ENCODE measurements around the gene REV3L. TPM values are rescaled to one million over a fixed set of nuclear protein-coding genes. Genes with fewer than 3 reads are reported as not detected.

The REV3L gene
- total and polyA plus RNA-seq, 2 of the 13 experiments (the other 11 are each of a cell fraction or from before 2014, with no cell fraction given) = 12.8 to 31.3 TPM

- H3K4me2 ChIP-seq (ENCODE audit: low read depth, low read length) = no peak overlapping the region
- 91% methylated on average over 3 of the region's 3 CpGs for WGBS (ENCODE audit: low lambda C conversion rate)
- no peaks in the 10 kb centered on the region for H4K20me1 ChIP-seq (ENCODE audit: insufficient read depth, low read length)
- no peaks in the 10 kb centered on the region for H3K4me1 ChIP-seq (ENCODE audit: insufficient read depth, low read length)
- ChIA-PET CTCF (ENCODE audit: low intra/inter-chr PET ratio, low total read pairs) (no interaction called here), POLR2A (no interaction called here)
- peaks cover 4 to 38% of the 10 kb centered on the region in 2 experiments for H3K36me3 ChIP-seq (replicated peaks in 1 of 2; ENCODE audit: control insufficient read depth in 1 of 2, insufficient read depth in 2 of 2, low read length in 2 of 2)
- no peak overlapping the region for H2AFZ ChIP-seq (ENCODE audit: low read length)
- no peaks in the 10 kb centered on the region for H3K9me3 ChIP-seq (ENCODE audit: low read length)
- FAIRE-seq = no peak
- H3K27me3 ChIP-seq (ENCODE audit: control insufficient read depth in 1 of 2, insufficient read depth in 2 of 2, low read length in 2 of 2) = no peaks in the 10 kb centered on the region
- intact Hi-C loops (cut with micrococcal nuclease; ENCODE audit: unreplicated experiment) (no loop called here), in situ Hi-C loops (cut with HindIII; ENCODE audit: extremely low pct_ligation_motif_present, low pct_unique_long_range_greater_than_20kb) (no loop called here)
- no peaks in the 10 kb centered on the region for H3K79me2 ChIP-seq (ENCODE audit: insufficient read depth, low read length)
- H3K4me3 ChIP-seq (replicated peaks in 1 of 3; ENCODE audit: insufficient read depth in 1 of 3, low read depth in 2 of 3, low read length in 3 of 3) = no peak overlapping the region
- H3K27ac ChIP-seq (ENCODE audit: extremely low read length, insufficient read depth, low read length) = no peak overlapping the region
- ATAC-seq = no peak
- BruUV-seq (replicated peaks) = no TSS peak
- no peak overlapping the region for H3K9ac ChIP-seq (ENCODE audit: insufficient read depth, low read depth, low read length)
- no peak for DNase-seq (ENCODE audit: low spot score)
- TF ChIP-seq GPN1 (CRISPR knock-in tag; IDR thresholded peaks at IDR 0.05; ENCODE audit: borderline replicate concordance) (no peak), SMAD1 (CRISPR knock-in tag; IDR thresholded peaks at IDR 0.05; ENCODE audit: borderline replicate concordance, low read depth) (no peak), NFE2L2 (IDR thresholded peaks at IDR 0.05; ENCODE audit: low read length) (no peak), IKZF4 (CRISPR knock-in tag; IDR thresholded peaks at IDR 0.05; ENCODE audit: borderline replicate concordance, low read depth, not compliant biosample characterization) (no peak), SMAD9 (CRISPR knock-in tag; IDR thresholded peaks at IDR 0.05) (no peak), ZNF235 (CRISPR knock-in tag; IDR thresholded peaks at IDR 0.05; ENCODE audit: borderline replicate concordance) (no peak), AGO2 (optimal IDR thresholded peaks at IDR 0.05; ENCODE audit: low read depth, low read length) (no peak), NRL (CRISPR knock-in tag; IDR thresholded peaks at IDR 0.05; ENCODE audit: borderline replicate concordance) (no peak), ZZZ3 (CRISPR knock-in tag; IDR thresholded peaks at IDR 0.05; ENCODE audit: borderline replicate concordance) (no peak), AHR (CRISPR knock-in tag; IDR thresholded peaks at IDR 0.05) (no peak), IRF2 (CRISPR knock-in tag; IDR thresholded peaks at IDR 0.05) (no peak), ZNF501 (CRISPR knock-in tag; IDR thresholded peaks at IDR 0.05) (no peak), NR2F1 (CRISPR knock-in tag; IDR thresholded peaks at IDR 0.05) (no peak)
Measured at GRCh38 chr6:111399626-111400025, 83.4 kb downstream of the REV3L start.

Measured in HepG2 (cell line).